Fibroblast of pulmonary artery (primary cell): ENCODE data around the gene ANK2.

Source experiments
- DNase-seq: peaks from one replicate; pipeline ENCODE4 v3.0.0-alpha.2; 2010; ENCODE audit warnings: low read depth
- H3K4me3 ChIP-seq: replicated peaks from 2 replicates; pipeline ENCODE4 v1.5.1; 2011; ENCODE audit warnings: low read depth, mild to moderate bottlenecking, control low read depth, low read length, moderate library complexity
- TF ChIP-seq, protein P1 (sequence below): IDR thresholded peaks from 2 replicates; pipeline ENCODE4 v1.5.1; 2011; ENCODE audit warnings: mild to moderate bottlenecking, control low read depth, low read length, inconsistent platforms; ENCODE audit errors: missing control alignments

ANK2 gene

DNA sequence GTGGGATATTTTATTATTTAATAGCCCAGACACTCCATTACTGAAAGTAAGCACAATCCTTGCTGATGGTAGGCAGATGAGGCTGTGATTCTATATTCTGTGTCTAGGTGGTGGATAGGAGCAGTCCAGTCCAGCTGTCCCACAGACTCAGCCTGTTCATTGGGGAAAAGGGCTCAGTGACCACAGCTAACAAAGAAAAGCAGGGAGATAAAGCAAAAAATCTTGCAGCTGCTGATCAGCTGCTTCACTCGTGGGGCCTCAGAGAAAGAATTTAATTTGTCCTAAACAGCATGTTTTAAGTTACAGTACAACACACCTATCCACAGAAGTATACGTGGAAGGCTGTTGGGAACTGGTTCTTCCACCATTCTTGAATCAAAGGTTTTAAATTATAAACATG is 40.7 kb upstream of the ANK2 start:
- DNase-seq = no peak
- no peak overlapping the region for H3K4me3 ChIP-seq
- TF ChIP-seq, protein P1, sequence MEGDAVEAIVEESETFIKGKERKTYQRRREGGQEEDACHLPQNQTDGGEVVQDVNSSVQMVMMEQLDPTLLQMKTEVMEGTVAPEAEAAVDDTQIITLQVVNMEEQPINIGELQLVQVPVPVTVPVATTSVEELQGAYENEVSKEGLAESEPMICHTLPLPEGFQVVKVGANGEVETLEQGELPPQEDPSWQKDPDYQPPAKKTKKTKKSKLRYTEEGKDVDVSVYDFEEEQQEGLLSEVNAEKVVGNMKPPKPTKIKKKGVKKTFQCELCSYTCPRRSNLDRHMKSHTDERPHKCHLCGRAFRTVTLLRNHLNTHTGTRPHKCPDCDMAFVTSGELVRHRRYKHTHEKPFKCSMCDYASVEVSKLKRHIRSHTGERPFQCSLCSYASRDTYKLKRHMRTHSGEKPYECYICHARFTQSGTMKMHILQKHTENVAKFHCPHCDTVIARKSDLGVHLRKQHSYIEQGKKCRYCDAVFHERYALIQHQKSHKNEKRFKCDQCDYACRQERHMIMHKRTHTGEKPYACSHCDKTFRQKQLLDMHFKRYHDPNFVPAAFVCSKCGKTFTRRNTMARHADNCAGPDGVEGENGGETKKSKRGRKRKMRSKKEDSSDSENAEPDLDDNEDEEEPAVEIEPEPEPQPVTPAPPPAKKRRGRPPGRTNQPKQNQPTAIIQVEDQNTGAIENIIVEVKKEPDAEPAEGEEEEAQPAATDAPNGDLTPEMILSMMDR = no peak

DNA sequence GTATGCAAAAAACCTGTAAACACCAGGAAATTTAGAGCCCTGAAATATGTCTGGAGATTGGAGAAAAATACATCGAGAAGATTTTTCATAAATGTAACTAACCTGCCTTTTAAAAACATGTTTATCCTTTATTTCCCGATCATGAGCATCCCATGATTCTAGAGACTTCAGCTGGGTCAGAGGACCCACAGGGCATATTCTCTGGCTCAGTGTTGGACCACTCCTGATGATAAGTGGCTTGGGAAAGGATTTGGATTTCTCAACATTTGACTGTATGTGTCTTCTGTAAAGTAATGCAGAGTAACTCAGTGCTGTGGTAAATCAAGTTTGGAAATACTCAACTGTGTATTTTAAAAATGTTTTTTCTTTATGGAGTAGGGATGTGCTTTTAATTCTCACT is 40.0 kb upstream of the ANK2 start:
- no peak for DNase-seq
- H3K4me3 ChIP-seq = no peak overlapping the region
- TF ChIP-seq, protein P1 = no peak

DNA sequence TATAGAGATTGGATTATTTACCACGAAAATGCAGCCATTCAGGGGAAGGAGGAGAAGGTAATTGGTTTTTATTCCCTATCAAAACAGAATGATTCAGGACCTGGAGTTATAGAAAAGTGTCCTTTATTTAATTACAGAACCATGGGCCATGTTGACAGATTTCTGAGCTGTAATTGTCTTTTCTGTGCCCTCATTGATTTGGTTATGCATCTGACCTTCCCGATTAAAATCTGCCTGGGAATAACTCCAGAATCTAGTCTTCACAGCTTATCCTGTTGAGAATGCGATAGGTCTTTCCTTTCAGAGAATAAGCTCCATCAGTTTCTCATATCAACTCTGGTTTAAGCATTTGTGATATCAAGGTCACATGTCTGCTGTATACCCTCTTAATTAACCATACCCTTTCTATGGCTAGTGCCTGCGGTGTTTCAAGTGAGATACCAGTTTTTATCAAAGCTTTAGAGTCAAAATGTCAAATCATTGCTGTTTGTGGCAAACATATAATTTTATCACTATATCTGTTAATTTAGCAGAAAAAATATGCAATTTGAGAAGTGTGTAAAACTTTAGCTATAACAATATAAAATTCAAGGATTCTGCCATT is 37.2 kb upstream of the ANK2 start:
- no peak overlapping the region for H3K4me3 ChIP-seq

DNA sequence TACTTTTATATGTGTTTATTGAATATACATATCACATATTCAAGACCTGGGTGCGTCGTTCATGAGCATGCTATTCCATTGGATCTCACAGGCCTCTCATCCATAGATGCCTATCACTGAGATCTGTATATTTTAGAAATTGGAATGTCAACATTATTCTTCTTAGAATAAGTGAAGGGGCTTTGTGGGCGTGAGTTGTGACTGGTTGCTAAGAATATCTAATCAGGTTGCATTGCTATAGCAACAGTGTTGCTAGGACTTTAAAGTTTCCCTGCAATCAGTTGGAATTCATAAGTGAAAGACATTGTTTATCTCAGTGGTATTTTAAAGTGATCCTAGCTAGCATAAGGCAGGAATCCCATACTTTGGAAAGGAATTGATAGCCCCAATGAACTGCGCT is 36.7 kb upstream of the ANK2 start:
- no peak for DNase-seq
- TF ChIP-seq, protein P1 = no peak
- no peak overlapping the region for H3K4me3 ChIP-seq

More for the DNA sequence above, 37.2 kb upstream of the ANK2 start:
- DNase-seq = no peak
- TF ChIP-seq, protein P1 = no peak

DNA sequence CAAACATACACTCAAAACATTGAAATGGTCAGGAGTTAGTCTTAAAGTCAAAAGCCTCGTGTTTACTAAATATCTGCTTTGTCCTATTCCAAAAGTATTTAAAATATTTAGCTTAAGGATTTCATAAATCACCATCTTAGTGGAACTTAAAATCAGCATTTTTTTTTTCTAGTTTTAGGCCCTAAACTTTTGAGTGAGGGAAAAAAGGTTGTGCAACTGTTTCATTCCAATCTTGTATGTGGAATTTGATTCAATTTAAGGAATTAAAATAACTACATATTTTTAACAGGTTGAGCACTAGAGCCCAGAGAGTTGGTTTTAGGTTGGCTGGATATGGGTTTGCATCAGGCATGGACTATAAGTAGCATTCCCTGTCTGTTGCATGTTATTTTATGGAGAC is 35.7 kb upstream of the ANK2 start:
- peak; percentile 10 for DNase-seq
- TF ChIP-seq, protein P1 = no peak
- H3K4me3 ChIP-seq = no peak overlapping the region

DNA sequence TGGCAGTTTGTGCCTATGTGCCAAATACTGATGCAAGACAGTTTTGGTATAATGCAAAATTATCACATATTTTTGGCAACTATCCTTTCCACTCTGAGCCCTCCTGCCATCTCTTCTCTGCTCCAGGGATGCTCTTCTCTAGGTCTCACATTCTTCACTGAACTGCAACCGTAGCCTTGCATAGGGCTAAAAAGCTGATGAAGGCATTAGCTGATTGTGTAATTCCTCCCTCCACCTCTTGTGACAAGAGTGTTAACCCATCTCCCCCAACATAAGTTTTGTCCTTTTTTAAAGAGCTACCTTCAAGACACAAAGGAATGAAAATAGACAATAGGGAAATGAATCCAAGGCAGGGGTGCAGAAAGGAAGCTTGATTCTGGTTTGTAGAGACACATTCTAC is 33.1 kb upstream of the ANK2 start:
- no peak overlapping the region for H3K4me3 ChIP-seq
- TF ChIP-seq, protein P1 = no peak
- no peak for DNase-seq

DNA sequence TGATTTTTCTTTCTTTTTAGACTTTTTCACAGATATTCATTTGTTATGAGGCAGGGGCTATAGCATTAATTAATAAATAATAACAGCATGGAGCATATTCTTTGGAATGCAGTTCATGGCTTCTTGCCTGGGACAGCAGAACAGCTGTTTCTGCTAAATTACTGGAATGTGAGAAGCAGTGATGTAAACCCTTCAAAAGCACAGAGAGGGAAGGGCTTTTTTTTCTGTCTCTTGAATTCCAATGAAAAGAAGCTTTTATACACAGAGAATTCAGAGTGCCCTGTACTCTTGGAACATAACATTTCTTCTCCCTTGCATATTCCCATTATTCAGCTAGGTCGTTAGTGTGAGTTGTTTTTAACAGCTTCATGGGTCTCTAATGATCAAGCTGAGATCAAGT is 28.5 kb upstream of the ANK2 start:
- DNase-seq = peak; percentile 24
- TF ChIP-seq, protein P1 = no peak
- no peak overlapping the region for H3K4me3 ChIP-seq
